ENCODE measurements around the gene ZSWIM6.
"Not testable (repeated sequence)": the region's sequence is repeated elsewhere in the genome, so short reads cannot be mapped to it uniquely, and the experiment has no call there.

ZSWIM6 gene

GRCh38 chr5:61366497-61367240, 34.6 kb downstream of the ZSWIM6 start:
- DNase-seq, result no peak

- no peak for DNase-seq
Measured at GRCh38 chr5:61370506-61370905, 38.4 kb downstream of the ZSWIM6 start.

GRCh38 chr5:61371474-61371873, 39.4 kb downstream of the ZSWIM6 start:
- DNase-seq, result no peak

GRCh38 chr5:61379677-61380076, 47.6 kb downstream of the ZSWIM6 start:
- DNase-seq, result no peak

GRCh38 chr5:61381968-61382367, 49.9 kb downstream of the ZSWIM6 start:
- no peak for DNase-seq

GRCh38 chr5:61385627-61386026, 53.6 kb downstream of the ZSWIM6 start:
- no peak for DNase-seq

- DNase-seq, result no peak
Measured at GRCh38 chr5:61386045-61386800, 54.2 kb downstream of the ZSWIM6 start.

- no peak for DNase-seq
Measured at GRCh38 chr5:61389609-61390008, 57.6 kb downstream of the ZSWIM6 start.

GRCh38 chr5:61394078-61394704, 62.1 kb downstream of the ZSWIM6 start:
- DNase-seq, result no peak

GRCh38 chr5:61394793-61395192, 62.7 kb downstream of the ZSWIM6 start:
- DNase-seq, result no peak

- no peak for DNase-seq
Measured at GRCh38 chr5:61397238-61397637, 65.2 kb downstream of the ZSWIM6 start.

- DNase-seq, result no peak
Measured at GRCh38 chr5:61397937-61398336, 65.9 kb downstream of the ZSWIM6 start.

GRCh38 chr5:61398440-61398839, 66.4 kb downstream of the ZSWIM6 start:
- DNase-seq, result no peak

GRCh38 chr5:61399679-61400078, 67.6 kb downstream of the ZSWIM6 start:
- no peak for DNase-seq

- no peak for DNase-seq
Measured at GRCh38 chr5:61401726-61402125, 69.7 kb downstream of the ZSWIM6 start.

GRCh38 chr5:61402244-61402823, 70.3 kb downstream of the ZSWIM6 start:
- DNase-seq, result no peak

- DNase-seq, result no peak
Measured at GRCh38 chr5:61402970-61403900, 71.2 kb downstream of the ZSWIM6 start.

- no peak for DNase-seq
Measured at GRCh38 chr5:61405511-61406295, 73.6 kb downstream of the ZSWIM6 start.

- not testable (repeated sequence) for DNase-seq
Measured at GRCh38 chr5:61406497-61406896, 74.4 kb downstream of the ZSWIM6 start.

- no peak for DNase-seq
Measured at GRCh38 chr5:61407706-61408270, 75.7 kb downstream of the ZSWIM6 start.

Measured in stimulated activated CD4-positive, alpha-beta T cell treated with anti-CD3 and anti-CD28 coated beads, Interleukin-4, amount 100 ng/mL, for 4 hours (primary cell).